CD4-positive, alpha-beta T cell treated with Interferon alpha-2 for 1 hour (primary cell): Measurements from ENCODE around the gene TARM1.

ENCODE experiments used
- DNase-seq, 2 donors: peaks; one replicate each; pipeline ENCODE4 v3.0.0-alpha.2; 2020 to 2022

TARM1 gene

GRCh38 chr19:54029930-54030490, 51.2 kb downstream of the TARM1 start:
- DNase-seq = peak; percentile 52 to 54

GRCh38 chr19:54029301-54029700, 51.9 kb downstream of the TARM1 start:
- no peak for DNase-seq

- DNase-seq = no peak
Measured at GRCh38 chr19:54026656-54027055, 54.5 kb downstream of the TARM1 start.

GRCh38 chr19:54024660-54025059, 56.5 kb downstream of the TARM1 start:
- no peak for DNase-seq

- no peak for DNase-seq
Measured at GRCh38 chr19:54023191-54023590, 58.0 kb downstream of the TARM1 start.

- no peak for DNase-seq
Measured at GRCh38 chr19:54021932-54022331, 59.2 kb downstream of the TARM1 start.

GRCh38 chr19:54021363-54021762, 59.8 kb downstream of the TARM1 start:
- DNase-seq = no peak
